Gastrocnemius medialis (tissue), 4 donors: ENCODE results near the gene TMEM131L.

Experiments used
- CTCF ChIP-seq, 5 experiments: fragments of 450-650 bp in 3 of 5; fragments of 200-600 bp in 2 of 5; sonication (generic) in 2 of 5; IDR thresholded peaks in 4 of 5; conservative IDR thresholded peaks in 1 of 5; 1 replicate in 4 of 5; 2 replicates in 1 of 5; pipeline ENCODE4 v1.5.1; 2016 to 2019; ENCODE audit warnings: antibody characterized with exemption in 5 of 5, mild to moderate bottlenecking in 3 of 5, moderate library complexity in 3 of 5
- POLR2A ChIP-seq, 2 donors: fragments of 450-650 bp; IDR thresholded peaks; one replicate each; pipeline ENCODE4 v1.6.1; 2017; ENCODE audit warnings: antibody characterized with exemption in 2 of 2, mild to moderate bottlenecking in 2 of 2, moderate library complexity in 2 of 2

DNA sequence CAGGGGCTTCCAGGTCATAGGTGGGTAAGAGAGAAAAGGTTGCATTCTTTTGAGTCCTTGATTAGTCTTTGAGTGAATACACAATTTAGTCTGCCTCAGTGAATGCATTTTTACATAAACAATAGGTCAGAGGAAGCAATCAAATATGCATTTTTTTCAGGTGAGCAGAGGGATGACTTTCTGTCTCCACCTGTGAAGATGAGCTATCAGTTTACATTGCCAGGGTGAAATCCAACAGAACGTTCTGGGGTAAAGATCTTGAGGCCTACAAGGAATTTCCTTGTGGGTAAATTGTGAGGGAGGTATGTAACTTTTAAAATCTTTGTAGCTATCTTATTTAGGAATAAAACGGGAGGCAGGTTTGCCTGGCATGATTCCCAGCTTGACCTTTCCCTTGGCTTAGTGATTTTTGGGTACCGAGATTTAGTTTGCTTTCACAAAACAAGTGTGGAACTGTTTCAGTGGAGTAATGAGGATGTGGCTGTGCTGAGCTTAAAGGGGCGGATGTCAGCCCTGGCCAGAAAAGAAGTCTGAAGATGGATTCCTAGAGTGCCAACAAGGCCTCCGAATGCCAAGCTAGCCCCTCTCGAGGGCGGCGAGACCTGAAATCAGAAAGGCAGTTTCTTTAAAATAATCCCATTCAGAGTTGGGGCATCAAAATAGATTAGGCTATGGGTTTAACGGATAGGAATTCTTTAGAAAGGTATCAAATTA, 29.5 kb downstream of the TMEM131L start:
- TF ChIP-seq CTCF (IDR thresholded peaks at IDR 0.05 in 4 of 5, conservative IDR thresholded peaks at IDR 0.05 in 1 of 5) (no peak), POLR2A (IDR thresholded peaks at IDR 0.05) (no peak)
